Hepatocyte (in vitro differentiated cells): ENCODE data around the gene IGFL2.

Experiments
- EZH2 ChIP-seq: fragments of 200-600 bp; sonication (generic); IDR thresholded peaks from 2 replicates; pipeline ENCODE4 v1.6.1; 2016; ENCODE audit warnings: antibody characterized with exemption, mild to moderate bottlenecking, borderline replicate concordance
- EZH2phosphoT487 ChIP-seq: fragments of 200-600 bp; sonication (generic); IDR thresholded peaks from one replicate; pipeline ENCODE4 v1.6.1; 2018; ENCODE audit warnings: antibody characterized with exemption, mild to moderate bottlenecking, low read depth, moderate library complexity; ENCODE audit not compliant: unreplicated experiment, severe bottlenecking
- TF ChIP-seq, protein P1 (sequence below): fragments of 200-600 bp; sonication (generic); IDR thresholded peaks from 2 replicates; pipeline ENCODE4 v1.5.1; 2016; ENCODE audit warnings: antibody characterized with exemption, mild to moderate bottlenecking; ENCODE audit not compliant: poor library complexity

GRCh38 chr19:46116121-46116520 lies 31.9 kb upstream of the IGFL2 start:
- TF ChIP-seq, protein P1, sequence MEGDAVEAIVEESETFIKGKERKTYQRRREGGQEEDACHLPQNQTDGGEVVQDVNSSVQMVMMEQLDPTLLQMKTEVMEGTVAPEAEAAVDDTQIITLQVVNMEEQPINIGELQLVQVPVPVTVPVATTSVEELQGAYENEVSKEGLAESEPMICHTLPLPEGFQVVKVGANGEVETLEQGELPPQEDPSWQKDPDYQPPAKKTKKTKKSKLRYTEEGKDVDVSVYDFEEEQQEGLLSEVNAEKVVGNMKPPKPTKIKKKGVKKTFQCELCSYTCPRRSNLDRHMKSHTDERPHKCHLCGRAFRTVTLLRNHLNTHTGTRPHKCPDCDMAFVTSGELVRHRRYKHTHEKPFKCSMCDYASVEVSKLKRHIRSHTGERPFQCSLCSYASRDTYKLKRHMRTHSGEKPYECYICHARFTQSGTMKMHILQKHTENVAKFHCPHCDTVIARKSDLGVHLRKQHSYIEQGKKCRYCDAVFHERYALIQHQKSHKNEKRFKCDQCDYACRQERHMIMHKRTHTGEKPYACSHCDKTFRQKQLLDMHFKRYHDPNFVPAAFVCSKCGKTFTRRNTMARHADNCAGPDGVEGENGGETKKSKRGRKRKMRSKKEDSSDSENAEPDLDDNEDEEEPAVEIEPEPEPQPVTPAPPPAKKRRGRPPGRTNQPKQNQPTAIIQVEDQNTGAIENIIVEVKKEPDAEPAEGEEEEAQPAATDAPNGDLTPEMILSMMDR, result no peak
- no peak for TF ChIP-seq EZH2
- TF ChIP-seq EZH2phosphoT487, result no peak
